Inflammatory macrophage (primary cell): ENCODE results near the gene RAB1B.

ENCODE experiments used
- DNase-seq, 2 donors: peaks; one replicate each; pipeline ENCODE4 v3.0.0-alpha.2; 2020 to 2022
- total RNA-seq, 18 experiments: gene quantifications; one replicate each; lab custom pipeline; 2026; ENCODE audit warnings: mixed read lengths in 6 of 18, inconsistent platforms in 2 of 18; lab: John Stamatoyannopoulos, UW

Gene RAB1B
- total RNA-seq, result 57.1 to 139 (median 86.9) reads per million in 18 experiments

GRCh38 chr11:66268244-66268951, at the start of gene RAB1B:
Gene RAB1B (plus strand): TSS chr11:66268639. CDS start chr11:66268680, 41 bp downstream.
- peak; percentile 100 for DNase-seq

GRCh38 chr11:66218846-66219620, 49.4 kb upstream of the RAB1B start:
- no peak for DNase-seq

- no peak for DNase-seq
Observed at GRCh38 chr11:66219846-66220565, 48.4 kb upstream of the RAB1B start.

GRCh38 chr11:66220566-66220935, 47.9 kb upstream of the RAB1B start:
- DNase-seq, result no peak

- DNase-seq, result no peak
Observed at GRCh38 chr11:66221012-66221411, 47.4 kb upstream of the RAB1B start.

- no peak for DNase-seq
Observed at GRCh38 chr11:66221726-66222236, 46.7 kb upstream of the RAB1B start.

GRCh38 chr11:66222358-66223149, 45.9 kb upstream of the RAB1B start:
- peak; percentile 85 to 92 for DNase-seq

GRCh38 chr11:66224226-66224855, 44.1 kb upstream of the RAB1B start:
- DNase-seq, result no peak

- no peak for DNase-seq
Observed at GRCh38 chr11:66225066-66225465, 43.4 kb upstream of the RAB1B start.

- DNase-seq, result no peak
Observed at GRCh38 chr11:66226101-66226500, 42.3 kb upstream of the RAB1B start.

- no peak for DNase-seq
Observed at GRCh38 chr11:66227700-66228099, 40.7 kb upstream of the RAB1B start.

GRCh38 chr11:66228521-66228920, 39.9 kb upstream of the RAB1B start:
- DNase-seq, result no peak

GRCh38 chr11:66230156-66230555, 38.3 kb upstream of the RAB1B start:
- DNase-seq, result no peak

- DNase-seq, result no peak
Observed at GRCh38 chr11:66230978-66231377, 37.5 kb upstream of the RAB1B start.

- no peak for DNase-seq
Observed at GRCh38 chr11:66231561-66231960, 36.9 kb upstream of the RAB1B start.

GRCh38 chr11:66232769-66233168, 35.7 kb upstream of the RAB1B start:
- no peak for DNase-seq

- DNase-seq, result no peak
Observed at GRCh38 chr11:66233301-66233700, 35.1 kb upstream of the RAB1B start.

GRCh38 chr11:66235141-66235540, 33.3 kb upstream of the RAB1B start:
- DNase-seq, result no peak

GRCh38 chr11:66237867-66238266, 30.6 kb upstream of the RAB1B start:
- DNase-seq, result no peak

- no peak for DNase-seq
Observed at GRCh38 chr11:66238786-66239413, 29.5 kb upstream of the RAB1B start.

- no peak for DNase-seq
Observed at GRCh38 chr11:66239511-66239910, 28.9 kb upstream of the RAB1B start.
